H54 (cell line): ENCODE results near the gene SLC12A9.

Source experiments
- DNase-seq: peaks from one replicate; pipeline ENCODE4 v3.0.0; 2011; ENCODE audit warnings: low spot score, mixed read lengths; ENCODE audit not compliant: insufficient read length
- FAIRE-seq: peaks from 3 replicates; lab custom pipeline; 2011; peaks lifted over from hg19 to GRCh38; lab: Jason Lieb, UNC
- POLR2A ChIP-seq: IDR thresholded peaks from 2 replicates; pipeline ENCODE4 v1.6.1; 2011; ENCODE audit warnings: low read depth, mild to moderate bottlenecking, low read length

The SLC12A9 gene

GRCh38 chr7:100878685-100879084 lies 26.2 kb downstream of the SLC12A9 start:
- no peak for TF ChIP-seq POLR2A
- no peak for DNase-seq
- no peak for FAIRE-seq

GRCh38 chr7:100879685-100880261 lies 27.3 kb downstream of the SLC12A9 start:
- TF ChIP-seq POLR2A, result no peak
- FAIRE-seq (no peak), DNase-seq (no peak)

GRCh38 chr7:100880645-100881044 lies 28.1 kb downstream of the SLC12A9 start:
- DNase-seq (no peak), FAIRE-seq (no peak)
- no peak for TF ChIP-seq POLR2A

GRCh38 chr7:100881136-100881535 lies 28.6 kb downstream of the SLC12A9 start:
- TF ChIP-seq POLR2A, result no peak
- no peak for DNase-seq
- FAIRE-seq, result no peak

GRCh38 chr7:100882201-100882600 lies 29.7 kb downstream of the SLC12A9 start:
- no peak for DNase-seq
- FAIRE-seq, result no peak
- no peak for TF ChIP-seq POLR2A

GRCh38 chr7:100882785-100883526 lies 30.4 kb downstream of the SLC12A9 start:
- no peak for TF ChIP-seq POLR2A
- FAIRE-seq, result no peak
- no peak for DNase-seq

GRCh38 chr7:100884736-100885439 lies 32.4 kb downstream of the SLC12A9 start:
- FAIRE-seq, result no peak
- no peak for DNase-seq
- no peak for TF ChIP-seq POLR2A

- DNase-seq (no peak), FAIRE-seq (no peak)
- TF ChIP-seq POLR2A, result no peak
Observed at GRCh38 chr7:100885440-100886141, 33.1 kb downstream of the SLC12A9 start.

GRCh38 chr7:100886142-100886935 lies 33.8 kb downstream of the SLC12A9 start:
- TF ChIP-seq POLR2A, result no peak
- no peak for DNase-seq
- no peak for FAIRE-seq

- no peak for FAIRE-seq
- no peak for TF ChIP-seq POLR2A
- no peak for DNase-seq
Observed at GRCh38 chr7:100886936-100887515, 34.5 kb downstream of the SLC12A9 start.

- FAIRE-seq (no peak), DNase-seq (no peak)
Observed at GRCh38 chr7:100887516-100888290, 35.2 kb downstream of the SLC12A9 start.

More at GRCh38 chr7:100887516-100888290, 35.2 kb downstream of the SLC12A9 start:
- TF ChIP-seq POLR2A, result no peak
